HepG2 (cell line): ENCODE results near the gene ODAM. TPM values are rescaled to one million over a fixed set of nuclear protein-coding genes. Genes with fewer than 3 reads are reported as not detected.

Experiments
- AKNA ChIP-seq: sonication (generic); formaldehyde crosslinking; IDR thresholded peaks from 2 replicates; pipeline ENCODE4 v1.4.0; 2020; ENCODE audit warnings: missing genetic modification reagents, borderline replicate concordance
- CHCHD3 ChIP-seq: sonication (generic); formaldehyde crosslinking; IDR thresholded peaks from 2 replicates; pipeline ENCODE4 v1.8.0; 2022; ENCODE audit warnings: mild to moderate bottlenecking, missing genetic modification reagents, moderate library complexity
- FOXK1 ChIP-seq: sonication (generic); formaldehyde crosslinking; IDR thresholded peaks from 2 replicates; pipeline ENCODE4 v1.4.0; 2020; ENCODE audit warnings: low read depth, missing genetic modification reagents, borderline replicate concordance
- HDAC2 ChIP-seq: sonication (generic); formaldehyde crosslinking; IDR thresholded peaks from 2 replicates; pipeline ENCODE4 v1.4.0; 2020; ENCODE audit warnings: missing genetic modification reagents
- MED1 ChIP-seq: sonication (generic); formaldehyde crosslinking; IDR thresholded peaks from 2 replicates; pipeline ENCODE4 v1.4.0; 2020; ENCODE audit warnings: missing genetic modification reagents
- RORA ChIP-seq: sonication (generic); formaldehyde crosslinking; IDR thresholded peaks from 2 replicates; pipeline ENCODE4 v1.5.0; 2020; ENCODE audit warnings: mild to moderate bottlenecking, missing genetic modification reagents, moderate library complexity
- TFE3 ChIP-seq: IDR thresholded peaks from 2 replicates; pipeline ENCODE4 v1.6.1; 2016
- TIGD3 ChIP-seq: sonication (generic); formaldehyde crosslinking; IDR thresholded peaks from 2 replicates; pipeline ENCODE4 v1.5.1; 2020; ENCODE audit warnings: mild to moderate bottlenecking, missing genetic modification reagents, borderline replicate concordance
- YEATS2 ChIP-seq: sonication (generic); formaldehyde crosslinking; IDR thresholded peaks from 2 replicates; pipeline ENCODE4 v1.4.0; 2020; ENCODE audit warnings: missing genetic modification reagents, borderline replicate concordance
- ZBTB8A ChIP-seq: sonication (generic); formaldehyde crosslinking; IDR thresholded peaks from 2 replicates; pipeline ENCODE4 v1.4.0; 2020; ENCODE audit warnings: mild to moderate bottlenecking, low read depth, missing genetic modification reagents, borderline replicate concordance
- ZNF652 ChIP-seq: IDR thresholded peaks from 2 replicates; pipeline ENCODE4 v1.6.1; 2016; ENCODE audit warnings: low read depth, borderline replicate concordance
- ZNF678 ChIP-seq: sonication (generic); formaldehyde crosslinking; IDR thresholded peaks from 2 replicates; pipeline ENCODE4 v1.4.0; 2020; ENCODE audit warnings: mild to moderate bottlenecking, missing genetic modification reagents
- ZNF761 ChIP-seq: sonication (generic); formaldehyde crosslinking; conservative IDR thresholded peaks from 2 replicates; pipeline ENCODE4 v1.4.0; 2020; ENCODE audit warnings: mild to moderate bottlenecking, missing genetic modification reagents
- polyA plus RNA-seq, 8 experiments: library from polyadenylated mRNA; depleted of rRNA in 3 of 8; stranded (reverse) in 7 of 8; unstranded in 1 of 8; fragments of >200 nt; fragmentation: Illumina TruSeq in 4 of 8; extraction: Trizol in 4 of 8; gene quantifications; 2 replicates each; pipeline versions ENCODE4 v1.2.1 to v1.2.3, GENCODE V29; 2011 to 2016; ENCODE audit warnings: low read depth in 4 of 8, missing spikeins in 1 of 8, mixed read lengths in 1 of 8; ENCODE audit not compliant: insufficient read depth in 1 of 8
- total RNA-seq, 5 experiments: library from RNA; depleted of rRNA; stranded (reverse); fragments of >200 nt; fragmentation: Illumina TruSeq; extraction: Trizol; gene quantifications; 2 replicates each; pipeline ENCODE4 v1.2.3, GENCODE V29; 2016; ENCODE audit warnings: low read depth in 1 of 5
- TF ChIP-seq, protein P1 (sequence below): sonication (generic); formaldehyde crosslinking; IDR thresholded peaks from 2 replicates; pipeline ENCODE4 v1.5.0; 2020; ENCODE audit warnings: mild to moderate bottlenecking, missing genetic modification reagents
- TF ChIP-seq, protein P2 (sequence below): sonication (generic); formaldehyde crosslinking; IDR thresholded peaks from 2 replicates; pipeline ENCODE4 v1.8.1; 2023; ENCODE audit warnings: mild to moderate bottlenecking, moderate library complexity, missing genetic modification reagents
- TF ChIP-seq, protein P3 (sequence below): sonication (generic); formaldehyde crosslinking; IDR thresholded peaks from 2 replicates; pipeline ENCODE4 v1.4.0; 2020; ENCODE audit warnings: missing genetic modification reagents

The ODAM gene
- total and polyA plus RNA-seq, 2 of the 13 experiments (the other 11 are each of a cell fraction or from before 2014, with no cell fraction given), result 94.6 to 115 TPM

DNA sequence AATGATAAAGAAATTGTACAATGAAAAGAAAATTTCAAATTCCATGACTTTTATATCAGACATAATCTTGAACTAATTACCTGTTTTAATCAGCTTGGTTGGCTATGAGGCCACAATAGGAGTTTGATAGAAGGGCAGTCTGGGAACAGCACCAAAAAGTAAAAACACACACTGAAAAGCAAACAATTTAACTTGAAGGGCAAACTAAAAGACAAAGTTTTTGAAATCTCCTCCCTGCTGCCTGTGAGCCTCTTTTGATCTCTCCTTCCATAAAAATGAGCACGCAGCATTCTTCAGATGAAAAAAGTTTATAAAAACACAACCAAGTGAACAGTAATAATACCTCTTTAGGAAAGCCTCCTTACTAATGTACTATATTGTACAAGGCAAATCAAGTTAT, 8.1 kb downstream of the ODAM start (continued):
- TF ChIP-seq TIGD3 (CRISPR knock-in tag) (no peak), CHCHD3 (CRISPR knock-in tag) (no peak), HDAC2 (CRISPR knock-in tag) (peak; percentile 34; the same call in 1 of the 2 replicates), ZNF761 (CRISPR knock-in tag) (no peak), AKNA (CRISPR knock-in tag) (no peak), YEATS2 (CRISPR knock-in tag) (no peak), ZNF678 (CRISPR knock-in tag) (no peak), TFE3 (no peak), MED1 (CRISPR knock-in tag) (peak; percentile 56), RORA (CRISPR knock-in tag) (no peak), ZNF652 (CRISPR knock-in tag) (no peak), ZBTB8A (CRISPR knock-in tag) (no peak), FOXK1 (CRISPR knock-in tag) (no peak)
- TF ChIP-seq, protein P1, sequence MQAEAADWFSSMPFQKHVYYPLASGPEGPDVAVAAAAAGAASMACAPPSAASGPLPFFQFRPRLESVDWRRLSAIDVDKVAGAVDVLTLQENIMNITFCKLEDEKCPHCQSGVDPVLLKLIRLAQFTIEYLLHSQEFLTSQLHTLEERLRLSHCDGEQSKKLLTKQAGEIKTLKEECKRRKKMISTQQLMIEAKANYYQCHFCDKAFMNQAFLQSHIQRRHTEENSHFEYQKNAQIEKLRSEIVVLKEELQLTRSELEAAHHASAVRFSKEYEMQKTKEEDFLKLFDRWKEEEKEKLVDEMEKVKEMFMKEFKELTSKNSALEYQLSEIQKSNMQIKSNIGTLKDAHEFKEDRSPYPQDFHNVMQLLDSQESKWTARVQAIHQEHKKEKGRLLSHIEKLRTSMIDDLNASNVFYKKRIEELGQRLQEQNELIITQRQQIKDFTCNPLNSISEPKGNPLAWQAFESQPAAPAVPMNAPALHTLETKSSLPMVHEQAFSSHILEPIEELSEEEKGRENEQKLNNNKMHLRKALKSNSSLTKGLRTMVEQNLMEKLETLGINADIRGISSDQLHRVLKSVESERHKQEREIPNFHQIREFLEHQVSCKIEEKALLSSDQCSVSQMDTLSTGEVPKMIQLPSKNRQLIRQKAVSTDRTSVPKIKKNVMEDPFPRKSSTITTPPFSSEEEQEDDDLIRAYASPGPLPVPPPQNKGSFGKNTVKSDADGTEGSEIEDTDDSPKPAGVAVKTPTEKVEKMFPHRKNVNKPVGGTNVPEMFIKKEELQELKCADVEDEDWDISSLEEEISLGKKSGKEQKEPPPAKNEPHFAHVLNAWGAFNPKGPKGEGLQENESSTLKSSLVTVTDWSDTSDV, result no peak
- TF ChIP-seq, protein P2, sequence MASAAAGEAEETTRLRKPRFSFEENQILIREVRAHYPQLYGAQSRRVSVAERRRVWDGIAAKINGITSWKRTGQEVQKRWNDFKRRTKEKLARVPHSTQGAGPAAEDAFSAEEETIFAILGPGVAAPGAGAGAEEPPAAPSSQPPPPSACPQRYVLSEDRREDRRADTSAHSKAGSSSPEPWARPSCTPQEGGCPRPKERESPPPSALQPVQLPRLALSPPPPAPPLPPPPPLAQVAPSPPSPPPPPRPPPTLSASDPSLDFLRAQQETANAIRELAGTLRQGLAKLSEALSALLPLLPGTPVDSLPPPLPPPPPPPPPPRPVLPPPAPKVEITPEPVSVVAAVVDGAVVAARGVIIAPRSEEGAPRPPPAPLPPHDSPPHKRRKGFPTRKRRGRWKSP (CRISPR knock-in tag), result no peak
- TF ChIP-seq, protein P3, sequence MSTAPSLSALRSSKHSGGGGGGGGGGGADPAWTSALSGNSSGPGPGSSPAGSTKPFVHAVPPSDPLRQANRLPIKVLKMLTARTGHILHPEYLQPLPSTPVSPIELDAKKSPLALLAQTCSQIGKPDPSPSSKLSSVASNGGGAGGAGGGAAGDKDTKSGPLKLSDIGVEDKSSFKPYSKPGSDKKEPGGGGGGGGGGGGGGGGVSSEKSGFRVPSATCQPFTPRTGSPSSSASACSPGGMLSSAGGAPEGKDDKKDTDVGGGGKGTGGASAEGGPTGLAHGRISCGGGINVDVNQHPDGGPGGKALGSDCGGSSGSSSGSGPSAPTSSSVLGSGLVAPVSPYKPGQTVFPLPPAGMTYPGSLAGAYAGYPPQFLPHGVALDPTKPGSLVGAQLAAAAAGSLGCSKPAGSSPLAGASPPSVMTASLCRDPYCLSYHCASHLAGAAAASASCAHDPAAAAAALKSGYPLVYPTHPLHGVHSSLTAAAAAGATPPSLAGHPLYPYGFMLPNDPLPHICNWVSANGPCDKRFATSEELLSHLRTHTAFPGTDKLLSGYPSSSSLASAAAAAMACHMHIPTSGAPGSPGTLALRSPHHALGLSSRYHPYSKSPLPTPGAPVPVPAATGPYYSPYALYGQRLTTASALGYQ (CRISPR knock-in tag), result peak; percentile 63; the same call in 1 of the 2 replicates
